ENCODE results near the gene ALX4.

Gene ALX4

GRCh38 chr11:44313761-44314489 is 4.0 kb upstream of the ALX4 start:
- DNase-seq, result no peak

- DNase-seq, result no peak
These were observed 2.9 kb upstream of the ALX4 start for GRCh38 chr11:44312876-44313275.

- no peak for DNase-seq
These were observed 1.7 kb upstream of the ALX4 start for GRCh38 chr11:44311339-44312261.

DNA sequence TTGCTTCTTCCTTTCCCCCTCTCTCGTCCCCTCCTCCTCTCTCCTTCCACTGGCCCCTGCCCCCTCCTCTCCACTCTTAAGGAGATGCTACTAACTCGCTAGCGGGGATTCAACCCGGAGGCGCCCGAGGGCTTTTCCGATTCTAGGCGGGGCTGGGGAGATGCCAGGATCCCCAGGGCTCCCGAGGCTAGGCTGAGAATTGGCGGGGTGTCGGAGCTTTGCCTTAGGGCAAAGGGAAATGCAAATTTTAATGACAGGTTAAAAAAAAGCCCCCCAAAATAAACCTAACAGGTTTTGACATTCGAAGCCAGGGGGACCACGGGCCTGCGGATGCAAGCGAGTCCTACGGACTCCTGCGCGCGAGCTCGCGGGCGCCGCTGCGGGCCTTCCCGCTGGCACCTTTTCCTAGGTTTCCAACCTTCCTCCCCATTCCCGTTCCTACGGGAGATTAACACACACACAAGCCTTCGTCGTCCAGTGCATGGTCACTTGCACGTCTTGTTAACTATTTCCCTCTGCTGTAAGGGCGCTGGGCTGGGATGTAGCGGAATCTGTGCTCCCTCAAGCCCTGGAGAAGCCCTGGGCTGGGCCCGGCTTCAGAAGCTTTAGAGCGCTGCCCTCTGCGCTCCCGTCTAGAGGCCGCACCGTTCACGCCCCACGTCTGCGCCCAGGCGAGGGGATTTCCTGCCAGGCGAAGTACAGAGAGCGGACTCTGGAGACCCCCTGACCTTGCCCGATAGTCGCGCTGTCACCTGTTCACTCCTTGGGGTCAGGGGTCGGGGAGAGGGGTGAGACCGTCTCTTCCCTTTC is 729 bp upstream of the ALX4 start:
- DNase-seq, result no peak

DNA sequence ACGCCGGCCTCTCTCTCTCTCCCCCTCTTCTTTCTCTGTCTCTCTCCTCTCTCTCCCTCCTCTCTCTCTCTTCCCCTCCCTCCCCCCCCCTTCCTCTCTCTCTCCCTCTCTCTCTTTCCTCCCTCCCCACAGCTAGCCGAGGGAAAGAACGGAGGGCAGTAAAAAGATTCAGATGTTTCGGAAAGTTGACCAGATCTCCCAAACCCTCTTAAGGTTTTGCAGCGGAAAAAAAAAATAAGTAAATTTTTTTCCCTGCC is 195 bp upstream of the ALX4 start:
- DNase-seq, result no peak

- no peak for DNase-seq
These were observed 939 bp downstream of the ALX4 start for GRCh38 chr11:44308923-44309477.

GRCh38 chr11:44308256-44308922 is 1.6 kb downstream of the ALX4 start:
- no peak for DNase-seq

GRCh38 chr11:44307340-44308099 is 2.4 kb downstream of the ALX4 start:
- no peak for DNase-seq

DNA sequence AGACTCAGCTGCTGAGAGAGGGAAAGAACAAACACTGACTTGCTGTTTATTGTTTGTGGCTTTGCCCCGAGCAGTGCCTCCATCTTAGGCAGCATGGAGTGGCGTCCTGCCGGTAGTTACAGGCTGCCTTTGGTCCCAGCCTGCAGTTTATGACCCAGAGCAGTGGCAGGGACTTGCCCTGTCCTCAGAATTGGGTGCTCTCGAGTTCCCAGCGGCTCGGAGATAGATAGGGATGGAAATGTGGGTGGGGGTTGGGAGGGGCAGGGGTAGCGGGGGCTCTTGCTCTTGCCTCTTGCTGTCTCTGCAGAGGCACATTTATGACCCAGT is 3.1 kb downstream of the ALX4 start:
- DNase-seq, result no peak

DNA sequence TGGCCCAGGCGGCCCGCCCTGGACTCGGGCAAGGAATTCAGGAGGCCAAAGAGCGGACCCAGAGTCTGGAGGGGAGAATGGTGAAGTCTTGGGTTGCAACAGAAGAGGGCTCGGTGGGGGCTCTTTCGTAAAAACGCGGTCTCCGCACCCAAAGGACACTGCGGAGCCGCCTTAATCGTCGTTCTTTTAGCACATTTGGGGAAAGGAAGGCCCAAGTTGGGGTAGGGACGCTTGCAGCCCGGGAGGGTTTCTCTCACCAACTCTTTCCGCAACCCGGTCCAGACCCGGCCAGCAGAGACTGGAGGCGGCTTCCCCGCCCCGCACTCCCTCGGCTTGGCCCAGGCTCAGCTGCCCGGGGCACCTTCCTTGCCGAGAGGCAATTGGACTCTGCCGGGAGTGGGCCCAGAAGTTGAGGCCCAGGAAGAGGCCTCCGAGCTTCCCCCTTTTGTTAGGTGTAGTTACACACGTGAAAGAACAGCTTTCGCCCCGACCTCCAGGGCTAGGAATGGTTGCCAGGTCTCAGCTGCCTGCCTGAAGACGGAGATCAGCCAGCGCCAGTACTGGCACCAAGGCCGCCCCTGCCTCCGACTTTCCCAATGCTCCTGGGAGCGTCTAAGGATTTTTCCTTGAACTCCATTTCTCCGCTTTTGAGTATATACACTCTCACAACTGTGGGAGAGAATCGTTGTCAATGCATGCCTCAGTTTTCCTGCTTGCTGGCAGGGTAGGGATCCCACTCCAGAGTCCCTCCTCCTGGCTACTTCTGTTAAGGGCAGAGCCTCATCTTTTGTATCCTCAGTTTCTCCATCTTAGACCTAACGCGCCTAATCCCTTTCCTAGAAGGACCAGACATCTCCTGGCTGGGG is 3.7 kb downstream of the ALX4 start:
- DNase-seq, result no peak

DNA sequence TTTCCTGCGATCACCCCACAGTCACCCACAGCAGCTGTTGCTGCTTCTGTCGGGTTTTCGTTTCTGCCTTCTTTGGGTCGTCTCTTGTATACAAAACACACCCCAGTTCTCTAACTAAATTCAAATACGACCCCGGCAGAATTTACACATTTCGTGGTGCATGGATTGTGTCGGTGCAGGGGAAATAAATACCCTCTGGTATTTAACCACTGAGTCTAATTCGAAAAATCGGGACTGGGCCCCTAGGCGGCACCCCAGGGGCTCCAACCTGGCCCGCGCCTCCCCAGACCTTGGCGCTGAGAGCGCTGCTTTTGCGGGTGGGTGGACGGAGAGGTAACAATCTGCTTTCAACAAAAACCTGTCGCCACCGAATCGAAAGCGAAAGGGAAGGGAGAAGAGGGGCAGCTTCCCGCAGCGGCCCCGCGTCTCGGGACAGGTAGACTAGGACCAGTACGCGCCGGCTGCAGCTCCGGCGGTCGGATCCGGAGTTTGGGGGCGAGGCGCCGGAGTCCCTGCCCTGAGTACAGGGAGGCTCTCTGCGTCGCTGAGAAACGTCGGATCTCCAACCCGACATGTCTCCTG is 4.4 kb downstream of the ALX4 start:
- DNase-seq, result peak; percentile 6

- no peak for DNase-seq
These were observed 4.9 kb downstream of the ALX4 start for GRCh38 chr11:44305026-44305469.

GRCh38 chr11:44304091-44305025 is 5.6 kb downstream of the ALX4 start:
- DNase-seq, result no peak

DNA sequence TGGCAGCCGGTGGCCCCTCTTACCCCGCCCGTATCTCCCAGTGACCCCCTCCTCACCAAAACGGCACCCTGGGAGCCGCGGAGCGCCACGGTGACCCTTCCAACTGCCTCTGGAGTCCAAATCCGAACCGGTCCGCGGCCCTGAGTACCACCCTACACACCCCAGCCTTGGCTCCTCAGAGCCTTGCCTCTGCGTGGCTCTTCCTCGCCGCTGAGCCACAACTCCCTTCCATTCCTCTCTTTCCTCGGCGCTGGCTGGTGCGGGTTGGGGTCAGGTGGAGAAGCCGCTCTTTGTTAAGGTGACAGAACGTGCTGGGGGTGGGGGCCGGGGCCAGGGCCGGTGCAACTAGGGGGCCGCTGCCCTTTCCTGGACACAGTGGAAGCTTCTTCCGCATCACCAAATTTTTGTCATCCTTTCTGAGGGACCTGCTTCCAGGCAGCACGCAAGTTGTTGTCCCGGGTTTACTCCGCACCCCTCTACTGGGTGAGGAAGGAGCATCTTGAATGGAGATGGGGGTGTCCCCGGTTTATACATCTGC is 6.5 kb downstream of the ALX4 start:
- DNase-seq, result no peak

DNA sequence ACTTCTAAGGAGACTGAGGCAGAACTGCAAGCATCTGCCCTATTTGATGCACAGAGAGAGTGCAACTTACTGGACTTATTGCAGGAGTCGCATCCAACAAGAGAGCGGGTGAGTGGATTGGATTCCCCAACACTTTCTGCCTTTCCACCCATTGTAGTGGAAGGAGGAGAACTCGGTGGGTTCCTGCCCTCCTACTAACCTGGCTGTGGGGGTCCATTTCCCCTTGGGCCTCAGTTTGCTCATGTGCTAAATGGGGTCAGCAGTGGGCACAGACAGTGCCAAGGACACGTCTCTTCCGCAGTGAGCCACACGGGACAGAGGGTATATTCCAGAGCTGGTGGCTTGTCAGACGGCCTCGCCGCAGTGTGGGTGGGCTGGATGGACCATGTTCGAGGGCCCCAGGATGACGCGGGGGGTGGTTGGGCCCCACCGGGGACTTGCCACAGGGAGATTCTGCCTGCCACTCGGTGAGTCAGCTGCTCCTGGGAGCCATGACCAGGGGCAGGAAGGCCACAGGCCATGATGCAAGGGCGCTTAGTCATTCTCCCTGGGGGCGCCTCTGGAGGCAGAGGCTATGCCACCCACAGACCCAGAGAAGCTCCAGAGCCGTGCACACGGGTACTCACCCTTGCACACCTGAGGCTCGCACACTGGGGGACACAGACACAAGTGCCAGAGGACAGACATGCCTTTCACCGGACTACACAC is 8.2 kb downstream of the ALX4 start:
- no peak for DNase-seq

GRCh38 chr11:44300844-44301563 is 8.9 kb downstream of the ALX4 start:
- no peak for DNase-seq

DNA sequence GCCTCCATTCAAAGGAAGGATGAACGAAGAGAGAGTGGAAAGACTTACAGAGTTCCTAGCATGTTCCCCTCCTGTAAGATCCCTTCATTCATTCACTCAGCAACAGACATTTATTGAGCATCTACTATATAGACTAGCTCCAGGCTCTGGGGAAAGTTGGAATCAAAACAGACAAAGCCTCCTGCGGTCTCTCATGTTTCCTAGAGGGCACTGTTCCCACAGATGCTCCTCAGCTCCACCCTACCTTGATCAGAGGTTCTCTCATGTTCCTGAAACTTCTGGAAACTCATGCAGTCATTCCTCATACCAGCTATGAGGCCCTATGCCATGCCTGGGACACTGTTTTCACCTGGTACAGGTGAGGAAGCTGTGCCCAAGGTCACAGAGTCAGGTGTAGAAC is 11.1 kb downstream of the ALX4 start:
- no peak for DNase-seq

GRCh38 chr11:44290208-44290607 is 19.7 kb downstream of the ALX4 start:
- no peak for DNase-seq
